HG03439 (cell line): ENCODE data around the gene MMP21.

Experiments used
- ATAC-seq: cut with Tn5 transposase; IDR thresholded peaks from one replicate; pipeline ENCODE4 v1.9.1; 2021; ENCODE audit warnings: mild to moderate bottlenecking, moderate library complexity; ENCODE audit not compliant: unreplicated experiment

Gene MMP21

DNA sequence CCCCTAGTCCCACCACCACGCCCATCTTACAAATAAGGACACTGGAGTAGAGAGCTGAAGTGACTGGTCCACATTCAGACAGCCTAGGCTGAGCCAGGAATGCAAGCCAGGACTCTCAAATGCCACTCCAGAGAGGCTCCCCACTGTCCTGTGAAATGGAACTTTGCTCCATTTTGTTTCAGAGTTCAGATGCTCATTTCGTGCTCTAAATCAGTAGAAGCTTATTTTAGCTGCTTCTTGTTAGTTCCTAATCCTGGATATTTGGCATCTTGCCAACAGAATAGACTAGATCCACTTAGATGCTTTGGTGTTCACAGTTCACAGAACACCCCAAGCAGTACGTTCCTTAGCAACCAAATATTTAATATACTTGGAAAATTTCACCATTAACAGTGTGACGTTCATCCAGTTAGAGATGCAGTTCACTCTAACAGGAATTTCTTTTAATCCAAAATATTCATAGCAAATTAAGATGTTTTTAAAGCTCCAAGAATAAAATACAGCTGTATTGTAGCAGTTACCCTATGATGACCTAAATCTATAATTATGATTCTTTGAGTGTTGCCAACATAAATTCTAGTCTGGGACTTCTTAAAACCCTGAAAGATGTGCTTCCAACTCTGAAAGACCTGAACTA, 7.3 kb downstream of the MMP21 start:
- no peak for ATAC-seq

DNA sequence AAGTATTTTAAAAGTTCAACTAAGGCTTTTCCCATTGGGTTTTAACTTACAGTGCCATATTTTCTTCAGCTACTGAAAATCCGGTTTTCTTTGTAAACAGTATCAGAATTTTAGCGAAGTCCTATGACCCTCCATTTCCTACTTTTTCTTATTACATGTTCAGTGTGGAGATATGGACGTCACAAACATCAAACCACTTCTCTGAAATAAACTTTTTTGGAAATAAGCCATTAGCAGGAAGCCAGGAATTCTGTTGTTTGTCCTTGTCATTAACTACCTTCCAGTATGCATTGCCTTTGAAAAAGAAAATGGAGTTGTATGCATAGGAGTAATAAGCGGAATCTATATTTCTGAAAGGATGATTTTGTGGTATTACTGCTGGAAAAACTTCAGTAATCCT, 9.1 kb downstream of the MMP21 start:
- no peak for ATAC-seq

DNA sequence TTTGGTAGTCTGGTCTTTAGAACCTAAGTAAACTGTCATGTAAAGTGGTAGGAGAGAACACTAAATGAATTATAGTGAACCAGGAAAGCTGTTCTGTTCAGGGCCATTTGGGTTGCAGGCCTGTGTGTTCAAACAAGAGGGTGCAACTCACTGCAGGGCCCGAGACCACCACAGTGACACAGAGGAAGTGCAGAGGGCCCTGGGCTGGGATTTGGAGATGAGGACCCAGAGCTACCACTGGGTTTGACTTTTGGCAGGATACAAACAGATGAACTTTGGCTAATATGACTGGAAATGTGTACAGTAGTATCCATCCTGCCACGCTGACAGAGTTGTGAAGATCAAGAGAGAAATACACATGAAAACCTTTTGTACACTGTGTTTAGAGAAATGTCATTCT, 9.8 kb downstream of the MMP21 start:
- no peak for ATAC-seq

DNA sequence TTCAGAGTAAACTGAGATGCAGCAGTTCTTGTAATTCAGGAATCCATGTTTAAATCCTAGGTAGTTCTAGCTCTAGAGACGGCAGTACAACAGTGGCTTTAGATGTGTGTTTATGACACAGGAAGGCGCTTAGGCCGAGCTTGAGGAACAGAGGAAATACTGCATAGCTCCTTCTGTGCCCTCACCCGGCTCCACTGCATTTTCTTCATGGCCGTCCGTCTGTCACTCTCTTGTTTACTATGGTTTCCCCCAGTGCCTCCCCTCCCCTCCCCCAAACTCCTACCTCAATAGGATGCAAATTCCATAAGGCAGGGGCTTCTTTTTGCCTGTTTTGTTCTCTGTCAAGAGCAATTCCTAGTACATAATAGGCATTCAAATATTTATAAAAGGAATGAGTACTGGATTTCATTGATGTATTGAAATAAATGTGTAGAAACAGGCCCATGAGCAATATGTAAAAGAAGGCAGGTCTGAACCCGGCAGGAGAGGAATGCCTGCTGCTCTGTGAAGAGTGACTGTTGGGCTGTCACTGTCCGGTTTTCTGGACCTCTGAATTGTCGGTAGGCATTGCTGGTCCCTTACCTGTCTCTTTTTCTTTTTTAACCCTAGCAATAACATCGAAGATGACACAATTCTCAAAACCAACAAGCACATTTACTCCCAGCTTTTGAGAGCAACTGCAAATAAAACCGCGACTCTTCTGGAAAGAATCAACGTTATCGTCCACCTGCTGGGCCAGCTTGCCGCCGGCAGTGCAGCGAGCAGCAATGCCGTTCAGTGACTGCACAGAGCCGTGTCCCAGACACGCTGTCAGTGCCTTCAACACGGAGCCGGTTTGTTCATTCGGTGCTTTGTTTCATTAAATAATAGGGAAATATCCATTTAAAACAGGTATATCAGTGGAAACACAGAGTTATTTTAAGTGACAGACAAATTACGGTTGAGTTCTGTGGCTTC, 12.7 kb downstream of the MMP21 start:
- no peak for ATAC-seq

DNA sequence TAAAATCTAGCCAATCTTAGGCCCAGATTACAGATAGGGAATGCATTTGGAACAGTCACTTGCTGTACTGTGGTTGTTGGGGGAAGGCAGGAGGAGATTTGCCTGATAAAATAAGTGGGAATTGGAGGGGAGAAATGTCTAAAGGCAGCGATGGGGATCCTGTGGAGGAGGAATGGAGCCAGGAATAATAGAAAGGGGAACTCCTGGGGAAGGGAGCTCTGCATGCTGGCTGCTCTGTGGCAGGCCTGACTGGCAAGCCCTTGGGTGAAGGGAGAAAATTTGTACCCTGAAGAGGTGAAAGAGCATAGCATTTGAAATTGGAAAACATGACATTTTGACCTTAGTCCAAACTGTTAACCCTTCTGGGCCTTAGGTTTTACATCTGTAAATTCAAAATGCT, 13.7 kb downstream of the MMP21 start:
- no peak for ATAC-seq

DNA sequence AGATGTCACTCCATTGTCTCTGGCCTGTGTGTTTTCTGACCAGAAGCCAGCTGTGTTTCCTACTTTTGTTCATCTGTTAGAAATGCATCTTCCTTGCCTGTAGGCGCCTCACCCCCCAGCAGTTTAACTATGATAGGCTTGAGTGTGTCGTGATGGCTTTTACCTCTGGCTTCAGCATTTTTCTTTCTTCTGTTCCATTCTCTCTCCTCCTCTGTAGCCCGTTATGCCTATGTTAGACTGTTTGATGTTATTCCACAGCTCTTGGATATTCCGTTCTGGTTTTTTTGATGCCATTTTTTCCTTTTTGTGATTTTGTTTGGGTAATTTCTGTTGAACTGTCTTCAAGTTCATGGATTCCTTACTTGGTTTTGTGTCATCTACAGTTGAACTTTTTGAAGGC, 17.9 kb downstream of the MMP21 start:
- ATAC-seq = no peak

DNA sequence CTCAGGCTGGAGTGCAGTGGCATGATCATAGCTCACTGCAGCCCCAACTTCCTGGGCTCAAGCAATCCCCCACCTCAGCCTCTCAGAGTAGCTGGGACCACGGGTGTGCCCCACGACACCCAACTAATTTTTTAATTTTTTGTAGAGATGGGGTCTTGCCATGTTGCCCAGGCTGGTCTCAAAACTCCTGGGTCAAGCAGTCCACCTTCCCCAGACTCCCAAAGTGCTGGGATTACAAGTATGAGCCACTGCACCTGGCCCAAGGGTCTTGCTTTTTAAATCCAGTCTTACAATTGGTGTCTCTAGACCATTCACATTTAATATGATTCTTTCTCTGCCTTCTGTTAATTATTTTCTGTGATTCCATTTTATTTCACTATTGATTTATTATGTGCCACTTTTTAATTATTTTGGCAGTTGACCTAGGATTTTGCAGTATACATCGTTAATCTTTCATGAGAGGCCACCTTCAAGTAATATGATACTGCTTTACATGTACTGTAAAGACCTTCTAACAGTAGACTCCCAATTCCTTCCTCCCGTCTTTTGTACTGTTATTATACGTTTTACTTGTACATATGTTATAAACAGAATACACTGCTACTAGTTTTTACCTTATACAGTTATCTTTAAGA, 18.7 kb downstream of the MMP21 start:
- no peak for ATAC-seq

DNA sequence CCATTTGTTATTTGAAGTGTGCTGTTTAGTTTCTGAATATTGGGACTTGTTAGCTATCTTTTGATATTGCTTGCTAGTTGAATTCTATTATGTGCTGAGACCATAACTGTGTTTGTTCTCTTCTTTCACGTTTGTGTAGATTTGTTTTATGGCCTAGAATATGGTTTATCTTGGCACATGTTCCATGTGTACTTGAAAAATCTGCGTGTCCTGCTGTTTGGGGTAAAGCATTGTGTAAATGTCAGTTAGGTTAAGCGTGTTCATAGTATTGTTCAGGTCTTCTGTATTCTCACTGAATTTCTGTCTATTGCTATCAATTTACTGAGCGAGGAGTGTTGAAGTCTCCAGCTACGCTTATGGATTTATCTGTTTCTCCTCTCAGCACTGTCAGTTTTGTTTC, 19.4 kb downstream of the MMP21 start:
- no peak for ATAC-seq

DNA sequence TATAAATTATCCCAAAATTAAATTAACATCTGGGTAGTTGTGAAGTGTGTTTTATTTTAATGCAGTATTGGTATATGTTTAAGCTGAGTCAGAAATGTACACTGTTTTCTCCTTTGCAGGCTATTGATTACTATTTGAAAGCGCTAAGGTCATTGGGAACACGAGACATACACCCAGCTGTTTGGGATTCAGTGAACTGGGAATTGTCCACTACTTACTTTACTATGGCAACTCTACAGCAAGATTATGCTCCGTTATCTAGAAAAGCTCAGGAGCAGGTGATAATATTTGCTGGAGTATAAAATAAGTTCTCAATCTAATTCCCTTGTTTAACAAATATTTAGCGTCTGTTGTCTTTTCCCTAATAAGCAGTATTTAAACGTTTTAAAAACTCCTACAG, 28.2 kb downstream of the MMP21 start:
- no peak for ATAC-seq

DNA sequence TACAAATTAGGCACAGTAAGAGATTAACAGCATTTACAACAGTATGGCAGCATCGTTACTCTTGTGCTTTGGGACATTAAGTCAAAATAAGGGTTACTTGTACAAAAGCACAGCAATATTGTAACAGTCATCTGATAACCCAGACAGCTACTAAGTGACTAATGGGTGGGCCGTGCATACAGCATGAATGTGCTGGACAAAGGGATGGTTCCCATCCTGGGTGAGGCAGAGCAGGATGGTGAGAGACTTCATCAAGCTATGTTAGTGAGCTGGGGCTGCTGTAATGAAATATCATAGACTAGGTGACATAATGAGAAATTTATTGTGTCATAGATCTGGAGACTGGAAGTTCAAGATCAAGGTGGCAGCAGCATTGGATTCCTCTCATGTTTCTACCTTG, 30.7 kb downstream of the MMP21 start:
- ATAC-seq = no peak

DNA sequence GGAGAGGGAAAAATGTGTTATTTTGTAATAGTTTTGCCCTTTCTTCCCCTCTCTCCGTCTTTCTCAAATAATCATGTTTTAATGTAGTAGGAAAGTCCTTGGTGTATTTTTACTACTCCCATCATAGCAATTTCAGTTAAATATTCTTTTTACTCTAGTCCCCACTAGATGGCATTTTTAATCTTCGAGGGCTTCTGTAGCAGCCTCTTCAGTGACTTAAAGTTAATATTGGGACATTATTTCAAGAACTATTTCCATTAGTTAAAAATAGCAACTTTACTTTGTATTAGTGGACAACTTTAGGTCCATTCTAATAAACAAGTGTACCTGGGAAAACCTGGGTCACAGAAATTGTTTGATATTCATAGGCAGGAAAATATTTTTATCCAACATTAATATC, 33.2 kb downstream of the MMP21 start:
- no peak for ATAC-seq

DNA sequence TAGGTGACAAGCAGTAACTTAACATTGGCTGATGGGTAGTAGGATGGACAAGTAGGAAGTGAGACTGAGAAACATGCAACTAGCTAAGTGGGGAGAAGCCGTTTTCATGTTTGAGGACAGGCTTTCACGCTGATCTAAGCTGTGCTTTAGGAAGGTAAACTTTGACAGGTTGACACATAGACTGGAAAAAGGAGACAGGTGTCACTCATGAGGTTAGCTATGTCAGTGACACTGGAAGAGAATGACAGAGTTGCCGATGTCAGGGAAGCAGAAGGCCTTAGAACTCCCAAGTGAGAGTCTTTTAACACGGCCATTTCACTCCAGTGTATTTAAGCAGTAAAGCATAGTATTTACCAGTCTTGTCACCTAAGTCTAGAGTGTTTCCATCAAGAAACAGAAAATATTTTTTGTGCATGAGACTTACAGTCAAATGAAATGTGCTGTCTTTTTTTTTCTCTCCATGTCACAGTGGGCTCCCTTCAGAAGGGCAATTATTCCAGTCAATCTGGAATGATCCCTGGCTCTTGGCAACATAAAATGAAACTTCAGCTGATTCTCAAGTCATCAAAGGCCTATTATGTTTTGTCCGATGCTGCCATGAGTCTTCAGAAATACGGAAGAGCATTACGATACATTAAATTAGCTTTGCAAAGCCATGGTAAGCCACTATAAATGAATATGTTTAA, 35.5 kb downstream of the MMP21 start:
- ATAC-seq = no peak

DNA sequence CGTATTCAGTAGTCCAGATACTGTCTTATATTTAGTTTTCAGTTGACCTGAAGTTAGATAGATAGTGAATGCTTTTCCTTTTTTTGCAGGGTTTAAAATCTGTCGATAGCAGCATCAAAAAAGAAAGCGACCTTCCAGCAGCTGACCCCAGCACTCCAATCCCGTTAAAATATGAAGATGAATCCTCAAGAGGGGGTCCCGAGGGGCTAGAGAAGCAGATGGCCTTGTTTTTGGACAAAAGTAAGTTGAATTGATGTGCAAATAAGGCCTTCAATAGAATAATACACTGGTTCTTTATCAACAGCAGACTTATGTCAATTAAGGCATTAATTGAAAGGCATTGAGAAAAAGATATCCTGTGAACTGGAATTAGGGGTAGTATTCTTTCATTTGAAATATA, 37.4 kb downstream of the MMP21 start:
- ATAC-seq = no peak

DNA sequence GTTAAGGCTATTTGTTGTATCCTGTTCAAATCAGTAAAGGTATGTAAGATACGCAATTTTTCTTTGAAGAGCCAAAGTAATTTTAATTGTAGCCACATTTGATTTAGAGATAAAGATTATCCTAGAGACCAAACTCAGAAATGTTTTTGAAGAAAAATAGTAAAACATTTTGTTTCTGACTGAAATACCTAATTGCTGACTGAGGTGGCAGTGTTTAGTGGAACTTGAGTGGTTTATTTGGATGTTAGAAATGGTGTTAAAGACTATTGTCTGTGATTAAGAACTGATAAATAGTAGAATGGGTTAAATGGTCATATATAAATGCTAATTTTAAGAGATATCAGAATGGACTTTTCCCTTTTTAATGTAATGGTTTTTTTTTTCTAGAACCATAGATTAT, 40.8 kb downstream of the MMP21 start:
- no peak for ATAC-seq

DNA sequence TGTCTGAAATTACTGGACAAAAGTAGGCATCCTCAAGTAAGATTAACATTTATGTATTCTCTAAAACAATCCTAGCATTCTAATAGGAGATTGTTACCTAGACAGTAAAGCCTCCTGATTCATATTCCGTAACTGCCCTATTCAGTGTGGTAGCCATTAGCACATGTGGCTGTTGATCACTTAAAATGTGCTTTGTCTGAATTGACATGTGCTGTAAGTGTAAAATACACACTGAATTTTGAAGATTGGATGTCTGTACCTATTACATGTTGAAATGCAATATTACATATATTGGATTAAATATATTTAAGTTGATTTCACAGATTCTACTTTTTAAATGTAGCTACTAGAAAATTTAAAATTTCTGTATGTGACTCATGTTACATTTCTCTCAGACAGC, 41.5 kb downstream of the MMP21 start:
- ATAC-seq = no peak

DNA sequence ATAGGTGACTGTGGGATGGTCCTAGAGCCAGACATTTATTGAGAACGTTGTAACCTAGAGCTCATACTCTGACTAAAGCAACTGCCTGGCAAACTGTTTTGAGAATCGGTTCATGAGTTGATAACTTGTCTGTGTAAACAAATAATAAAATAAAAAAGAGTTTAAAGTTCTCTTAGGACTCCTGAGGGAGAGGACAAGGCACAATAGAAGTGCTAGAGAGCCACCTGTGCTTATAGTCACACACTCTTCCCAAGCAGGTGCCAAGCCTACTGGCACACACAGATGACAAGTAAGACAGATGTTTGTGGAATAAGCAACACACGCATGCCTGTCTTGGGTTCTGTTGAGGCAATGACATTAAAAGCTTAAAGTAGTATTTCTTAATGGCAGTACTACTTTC, 48.2 kb downstream of the MMP21 start:
- no peak for ATAC-seq

DNA sequence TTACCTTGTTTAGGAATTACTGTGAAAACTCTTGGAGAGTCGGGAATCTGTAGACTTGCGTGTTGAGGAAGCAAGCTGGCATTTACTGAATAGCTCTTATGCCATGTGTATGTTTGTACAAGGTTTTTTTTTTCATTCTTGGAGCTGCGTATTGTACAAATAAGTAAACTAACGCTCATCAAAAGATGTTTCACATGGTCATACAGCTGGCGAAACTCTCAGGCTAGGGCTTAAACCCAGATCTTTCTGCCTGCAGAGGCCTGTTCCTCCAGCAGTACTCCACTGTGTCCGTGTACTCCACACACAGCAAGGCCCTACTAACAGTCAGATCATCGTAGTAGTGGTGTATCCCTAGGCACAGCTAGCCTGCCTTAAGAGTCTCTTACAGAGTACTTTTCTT, 48.7 kb downstream of the MMP21 start:
- ATAC-seq = no peak

DNA sequence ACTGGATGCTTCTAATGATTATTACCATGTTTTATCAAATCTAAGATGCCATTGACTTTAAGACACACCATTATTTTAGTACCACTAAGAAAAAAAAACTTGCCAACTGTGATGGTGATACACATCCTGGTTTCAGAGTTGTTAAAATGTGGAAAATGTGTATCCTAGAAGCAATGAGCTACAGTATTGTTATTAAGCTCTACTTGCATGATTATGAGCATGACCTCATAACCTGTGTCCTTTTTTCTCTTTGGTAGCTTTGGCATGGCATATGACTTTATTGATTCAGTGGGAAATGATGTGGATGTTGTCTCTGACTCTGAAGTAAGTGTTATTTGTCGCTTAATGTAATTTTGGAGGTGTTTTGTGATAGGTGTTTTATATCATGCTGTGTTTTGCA, 52.8 kb downstream of the MMP21 start:
- no peak for ATAC-seq

DNA sequence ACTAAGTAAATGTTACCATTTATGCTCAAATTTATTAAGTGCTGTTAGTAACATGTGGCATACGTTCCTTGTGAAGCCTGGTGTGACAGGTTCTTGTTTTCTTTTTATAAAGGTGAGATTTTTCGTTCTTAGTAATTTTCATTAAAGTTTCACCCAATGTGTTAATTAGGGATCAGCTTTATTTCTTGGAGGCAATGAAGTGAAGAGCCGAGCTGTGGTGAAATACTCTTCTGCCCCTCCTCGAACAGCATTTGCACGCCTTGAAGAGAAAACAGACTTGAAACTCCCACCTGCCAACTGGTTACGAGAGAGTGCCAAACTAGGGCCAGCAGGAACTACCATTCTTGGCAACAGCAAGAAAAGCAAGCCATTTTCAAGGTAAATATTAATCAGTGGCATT, 54.6 kb downstream of the MMP21 start:
- ATAC-seq = peak; percentile 36

DNA sequence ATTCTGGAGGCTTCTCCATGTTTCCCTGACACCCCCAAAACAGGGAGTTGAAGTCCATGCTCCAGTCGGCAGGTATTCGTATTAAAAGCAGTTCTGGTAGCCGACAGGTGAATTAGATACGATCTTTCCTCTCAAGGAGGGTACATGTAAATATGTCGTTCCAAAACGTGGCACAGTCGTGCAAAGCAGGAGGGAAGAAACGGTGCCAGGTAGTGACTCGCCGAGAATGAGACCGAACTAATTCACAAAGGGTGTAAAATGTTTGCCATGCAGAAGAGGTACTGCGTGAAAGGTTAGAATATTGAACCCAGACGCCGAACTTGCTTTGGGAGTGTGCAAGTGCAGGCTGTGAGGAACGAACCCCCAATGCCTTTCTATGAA, 55.6 kb downstream of the MMP21 start:
- ATAC-seq = no peak

DNA sequence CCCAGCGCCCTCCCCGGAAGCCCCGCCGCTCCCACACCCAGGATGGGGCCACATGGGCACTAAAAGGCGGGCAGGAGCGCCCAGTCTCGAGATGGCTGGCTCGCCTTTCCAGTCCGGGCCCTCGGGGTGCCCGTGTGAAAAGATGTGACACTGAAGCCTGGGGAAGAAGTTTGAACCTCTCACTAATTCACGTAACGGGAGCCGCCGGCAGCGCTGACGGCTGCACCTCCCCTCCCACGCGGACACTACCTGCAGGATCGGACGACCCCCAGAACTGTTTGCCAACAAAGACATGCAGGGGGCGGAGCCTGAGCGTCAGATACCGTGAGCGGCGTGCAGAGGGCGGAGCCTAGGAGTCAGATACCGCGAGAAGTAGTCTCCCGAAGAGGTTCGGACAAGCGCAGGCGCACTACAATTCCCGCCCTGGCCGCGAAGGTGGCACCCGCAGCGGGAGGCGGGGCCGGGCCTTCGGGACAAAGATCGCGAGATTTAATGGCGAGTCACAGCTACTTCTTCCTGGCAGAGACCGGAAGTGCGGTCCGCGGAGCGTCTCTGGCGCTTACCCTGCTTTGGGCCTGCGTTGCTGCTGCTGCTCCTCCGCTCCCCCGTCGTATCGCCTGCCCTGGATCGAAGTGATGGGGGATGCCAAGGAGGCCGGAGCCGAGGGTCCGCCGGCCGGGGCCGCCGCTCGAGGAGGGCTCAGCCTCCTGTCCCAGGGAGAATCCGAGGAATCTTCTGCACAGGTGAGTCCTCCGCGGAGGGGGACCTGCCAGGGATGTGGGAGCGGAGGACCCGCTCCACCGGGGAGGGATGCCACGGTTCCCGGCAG, 56.2 kb downstream of the MMP21 start, which contains the start of gene EDRF1:
Gene EDRF1 (plus strand): TSS at position 537 of the 829 bp plus-strand sequence. CDS start 99 bp downstream, at position 636.
- ATAC-seq = peak; percentile 96
